DMS 273 (cell line): ENCODE results near the gene SPAST.
"Not testable (repeated sequence)": the region's sequence is repeated elsewhere in the genome, so short reads cannot be mapped to it uniquely, and the experiment has no call there.

Source experiments
- DNase-seq: peaks from one replicate; lab custom pipeline; 2025; ENCODE audit not compliant: unreplicated experiment; lab: John Stamatoyannopoulos, UW

The SPAST gene

GRCh38 chr2:32119161-32119560 lies 55.8 kb downstream of the SPAST start:
- no peak for DNase-seq

DNA sequence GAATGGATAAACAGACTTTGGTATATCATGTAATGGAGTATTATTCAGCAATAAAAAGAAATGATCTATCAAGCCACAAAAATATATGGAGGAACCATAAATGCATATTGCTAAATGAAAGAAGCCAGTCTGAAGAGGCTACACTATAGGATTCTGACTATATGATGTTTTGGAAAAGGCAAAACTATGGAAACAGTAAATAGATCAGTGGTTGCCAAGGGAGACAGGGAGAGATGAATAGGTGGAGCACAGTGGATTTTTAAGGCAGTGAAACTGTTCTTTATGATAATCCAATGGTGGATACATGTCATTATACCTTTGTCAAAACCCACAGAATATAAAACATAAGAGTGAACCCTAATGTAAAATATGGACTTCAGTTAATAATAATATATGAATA lies 61.3 kb downstream of the SPAST start:
- DNase-seq: no peak

DNA sequence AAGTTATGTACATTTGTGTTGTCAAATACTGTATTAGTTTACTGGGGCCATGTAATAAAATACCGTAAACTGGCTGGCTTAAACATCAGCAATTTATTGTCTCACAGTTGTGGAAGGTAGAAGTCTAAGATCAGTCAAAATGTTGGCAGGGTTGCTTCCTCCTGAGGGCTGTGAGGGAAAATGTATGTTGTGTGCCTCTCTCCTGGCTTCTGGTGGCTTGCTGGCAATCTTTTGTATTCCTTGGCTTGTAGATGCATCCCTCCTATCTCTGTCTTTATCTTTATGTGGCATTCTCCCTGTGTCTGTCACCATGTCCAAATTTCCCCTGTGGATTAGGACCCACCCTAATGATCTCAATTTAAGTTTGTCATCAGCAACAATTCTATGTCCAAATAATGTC lies 65.3 kb downstream of the SPAST start:
- no peak for DNase-seq

GRCh38 chr2:32129086-32129485 lies 65.7 kb downstream of the SPAST start:
- no peak for DNase-seq

DNA sequence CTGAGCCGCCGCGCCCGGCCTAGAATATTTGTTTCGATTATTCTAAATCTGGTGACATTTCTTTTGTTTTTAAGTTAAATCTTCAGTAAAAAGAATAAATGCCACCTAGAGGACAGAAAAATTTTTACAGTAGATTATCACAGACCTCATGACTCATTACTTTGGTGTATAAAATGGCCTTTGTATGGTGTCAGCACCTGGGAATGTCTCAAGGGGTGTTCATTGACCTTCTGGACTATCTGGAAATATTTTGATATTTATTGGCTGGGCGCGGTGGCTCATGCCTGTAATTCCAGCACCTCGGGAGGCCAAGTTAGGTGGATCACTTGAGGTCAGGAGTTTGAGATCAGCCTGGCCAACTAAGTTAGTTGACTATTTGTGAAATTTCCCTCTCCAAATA lies 72.1 kb downstream of the SPAST start:
- peak; percentile 46 for DNase-seq

DNA sequence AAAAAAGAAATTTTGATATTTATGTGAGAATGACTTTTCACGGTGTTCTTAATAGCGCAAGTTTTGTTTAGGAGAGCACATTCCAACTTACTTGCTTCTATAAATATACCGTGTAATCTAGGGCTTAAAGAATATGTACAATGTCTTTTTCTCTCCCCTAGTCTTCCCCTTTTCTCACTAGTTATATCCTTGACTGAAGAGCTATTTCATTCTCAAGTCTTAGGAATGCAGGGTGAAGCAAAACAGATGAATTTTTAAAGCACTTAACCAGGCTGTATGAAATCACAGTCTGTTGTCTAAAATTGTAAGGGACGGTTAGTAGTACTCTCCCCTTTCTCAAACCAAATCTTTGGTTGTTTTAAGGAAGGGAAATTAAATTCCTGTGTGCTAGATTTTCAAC lies 72.7 kb downstream of the SPAST start:
- DNase-seq: no peak

- DNase-seq: not testable (repeated sequence)
Measured at GRCh38 chr2:32151544-32151943, 88.2 kb downstream of the SPAST start.

DNA sequence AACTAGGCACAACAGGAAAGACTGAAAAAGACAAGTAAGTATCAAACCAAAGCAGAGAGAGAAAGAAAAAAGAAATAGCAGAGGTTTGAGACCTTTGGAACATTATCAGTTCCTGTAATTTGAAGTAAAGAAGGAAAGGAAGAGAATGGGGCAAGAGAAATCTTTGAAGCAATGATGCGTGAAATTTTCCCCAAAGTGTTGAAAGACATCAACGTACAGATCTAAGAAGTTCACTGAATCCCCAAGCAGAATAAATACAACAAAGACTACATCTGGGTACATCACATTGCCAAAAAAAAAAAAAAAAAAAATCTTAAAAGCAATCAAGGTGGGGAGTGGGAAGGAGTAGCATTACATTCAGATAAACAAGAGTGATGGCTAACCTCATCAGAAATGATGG lies 96.3 kb downstream of the SPAST start:
- DNase-seq: no peak

DNA sequence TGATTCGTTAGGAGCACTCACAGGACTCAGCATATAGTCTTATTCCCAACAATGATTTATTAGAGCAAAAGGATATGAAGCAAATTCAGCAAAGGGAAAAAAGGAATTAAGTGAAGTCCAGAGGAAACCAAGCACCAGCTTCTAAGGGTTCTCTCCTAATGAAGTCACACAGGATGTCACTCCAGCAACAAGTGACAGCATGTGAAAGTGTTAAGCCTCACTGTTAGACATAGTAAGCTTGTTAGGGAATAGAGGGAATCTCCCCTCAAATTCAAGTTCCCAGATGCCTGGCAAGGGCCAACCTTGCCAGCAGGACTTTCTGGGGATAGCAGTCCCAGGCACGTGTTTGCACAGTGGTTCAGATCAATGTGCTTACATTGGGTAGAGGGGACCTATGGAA lies 97.9 kb downstream of the SPAST start:
- DNase-seq: no peak

DNA sequence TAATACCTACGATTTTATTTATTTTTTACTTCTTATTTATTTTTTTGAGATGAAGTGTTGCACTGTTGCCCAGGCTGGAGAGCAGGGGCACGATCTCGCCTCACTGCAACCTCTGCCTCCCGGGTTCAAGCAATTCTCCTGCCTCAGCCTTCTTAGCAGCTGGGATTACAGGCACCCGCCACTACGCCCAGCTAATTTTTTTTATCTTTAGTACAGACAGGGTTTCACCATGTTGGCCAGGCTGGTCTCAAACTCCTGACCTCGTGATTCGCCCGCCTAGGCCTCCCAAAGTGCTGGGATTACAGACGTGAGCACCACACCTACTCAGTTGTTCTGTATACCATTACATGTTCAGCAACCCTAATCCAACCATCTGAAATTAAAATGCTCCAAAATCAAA lies 100.9 kb downstream of the SPAST start:
- DNase-seq: not testable (repeated sequence)

- peak; percentile 26 for DNase-seq
Measured at GRCh38 chr2:32165027-32165347, 101.6 kb downstream of the SPAST start.

- DNase-seq: no peak
Measured at GRCh38 chr2:32166115-32166574, 102.8 kb downstream of the SPAST start.

DNA sequence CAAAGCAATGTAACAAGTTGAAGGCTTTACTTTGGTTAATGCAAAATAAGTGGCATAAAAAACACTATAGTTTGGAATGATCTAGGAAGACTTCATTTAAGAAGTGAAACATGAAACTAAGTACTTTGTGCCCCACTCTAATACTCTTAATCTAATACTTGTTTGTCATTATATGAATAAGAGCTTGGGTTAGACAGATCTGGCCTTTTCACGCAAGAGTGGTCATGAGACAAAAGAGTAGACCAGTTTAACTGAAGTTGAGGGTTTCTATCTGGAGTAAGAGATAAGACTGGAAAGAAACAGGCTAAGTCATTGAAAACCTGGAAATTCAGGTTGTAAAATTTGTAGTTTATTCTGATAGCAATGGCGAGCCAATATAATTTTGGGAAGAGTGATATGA lies 105.2 kb downstream of the SPAST start:
- DNase-seq: no peak

DNA sequence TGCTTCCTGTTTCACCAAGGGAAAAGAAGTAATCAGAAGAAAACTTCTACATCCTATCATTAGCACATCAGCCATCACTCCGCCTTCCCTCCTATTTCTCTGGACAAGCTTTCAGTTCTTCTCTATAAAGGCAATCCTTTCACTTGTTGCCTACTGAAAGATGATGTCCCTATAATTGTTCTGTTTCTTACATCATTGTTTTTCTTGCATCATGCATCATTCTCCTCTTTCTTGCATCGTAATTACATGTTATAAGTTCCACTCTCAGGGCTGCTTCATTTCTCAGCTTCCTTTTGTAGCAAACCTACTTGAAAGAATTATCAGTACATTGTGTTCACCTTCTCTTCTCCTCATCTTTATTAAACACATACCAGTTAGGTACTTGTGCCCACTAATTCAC lies 109.5 kb downstream of the SPAST start:
- DNase-seq: no peak

- no peak for DNase-seq
Measured at GRCh38 chr2:32182667-32183066, 119.3 kb downstream of the SPAST start.

DNA sequence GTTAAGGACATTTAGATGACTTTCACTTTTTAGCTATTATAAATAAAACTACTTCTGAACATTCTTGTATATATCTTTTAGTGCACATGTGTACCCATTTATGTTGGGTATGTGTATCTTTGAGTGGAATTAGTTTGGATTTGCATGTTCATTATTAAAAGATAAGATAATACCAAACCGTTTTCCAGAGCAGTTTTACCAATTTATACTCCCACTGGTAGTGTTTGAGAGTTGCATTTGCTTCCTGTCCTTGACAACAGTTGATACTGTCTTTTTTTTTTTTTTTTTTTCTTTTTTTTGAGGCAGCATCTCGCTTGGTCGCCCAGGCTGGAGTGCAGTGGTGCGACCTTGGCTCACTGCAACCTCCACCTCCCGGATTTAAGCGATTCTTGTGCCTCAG lies 125.7 kb downstream of the SPAST start:
- no peak for DNase-seq

DNA sequence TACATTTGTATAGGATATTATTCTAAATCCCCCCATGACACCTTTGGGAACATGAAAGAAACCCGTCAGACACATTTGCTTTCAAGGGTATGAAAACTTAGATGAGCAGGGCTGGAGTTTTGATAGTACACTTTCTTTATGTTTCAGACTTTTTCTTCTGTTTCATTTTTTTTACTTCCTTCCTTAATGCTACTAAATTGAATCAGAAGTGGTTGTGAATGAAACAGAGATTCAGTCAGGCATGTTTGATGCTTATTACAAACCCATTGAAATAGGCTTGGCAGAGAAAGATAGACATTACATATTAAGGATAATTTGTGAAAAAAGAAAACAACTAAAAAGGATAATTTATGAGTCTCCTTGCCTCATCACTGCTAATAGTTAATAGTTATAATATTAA lies 129.1 kb downstream of the SPAST start:
- DNase-seq: no peak

DNA sequence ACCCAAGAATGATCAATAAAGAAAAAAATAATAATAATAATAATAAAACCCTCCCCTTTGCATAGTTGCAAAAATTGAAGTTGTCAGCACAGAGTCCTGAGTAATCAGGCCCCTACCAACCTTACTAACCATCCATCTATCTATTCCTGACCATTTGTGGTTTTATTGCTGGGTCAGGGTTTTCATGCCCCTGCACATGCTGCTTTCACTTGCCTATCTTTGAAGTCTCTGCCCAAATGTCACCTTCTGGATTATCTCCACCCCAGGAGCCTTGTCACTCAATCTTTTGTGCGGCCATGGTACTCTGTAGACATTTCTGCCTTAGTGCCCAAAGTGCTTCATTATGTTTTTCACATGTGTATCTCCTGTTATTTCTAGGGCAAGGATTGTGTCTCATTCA lies 137.5 kb downstream of the SPAST start:
- DNase-seq: no peak

DNA sequence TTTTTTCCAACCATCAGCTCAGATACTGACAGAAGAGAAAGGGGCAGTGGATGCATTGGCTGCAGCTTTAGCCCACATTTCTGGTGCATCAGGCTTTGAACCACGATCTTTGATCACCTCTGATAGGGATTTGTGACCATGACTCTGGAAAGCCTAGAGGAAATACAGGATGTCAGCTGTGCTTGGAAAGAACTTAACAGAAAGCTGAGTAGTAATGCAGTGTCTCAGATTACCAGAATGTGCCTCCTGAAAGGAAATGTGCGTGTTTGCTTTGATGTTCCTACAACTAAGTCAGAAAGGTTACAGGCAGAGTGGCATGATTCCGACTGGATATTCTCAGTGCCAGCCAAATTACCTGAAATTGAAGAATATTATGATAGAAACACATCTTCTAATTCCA lies 140.1 kb downstream of the SPAST start:
- DNase-seq: not testable (repeated sequence)
